HG03521 (cell line): ENCODE data around the gene ALOX15B.

Experiments used
- ATAC-seq: cut with Tn5 transposase; IDR thresholded peaks from one replicate; pipeline ENCODE4 v1.9.1; 2021; ENCODE audit warnings: mild to moderate bottlenecking, moderate library complexity; ENCODE audit not compliant: unreplicated experiment

ALOX15B gene

DNA sequence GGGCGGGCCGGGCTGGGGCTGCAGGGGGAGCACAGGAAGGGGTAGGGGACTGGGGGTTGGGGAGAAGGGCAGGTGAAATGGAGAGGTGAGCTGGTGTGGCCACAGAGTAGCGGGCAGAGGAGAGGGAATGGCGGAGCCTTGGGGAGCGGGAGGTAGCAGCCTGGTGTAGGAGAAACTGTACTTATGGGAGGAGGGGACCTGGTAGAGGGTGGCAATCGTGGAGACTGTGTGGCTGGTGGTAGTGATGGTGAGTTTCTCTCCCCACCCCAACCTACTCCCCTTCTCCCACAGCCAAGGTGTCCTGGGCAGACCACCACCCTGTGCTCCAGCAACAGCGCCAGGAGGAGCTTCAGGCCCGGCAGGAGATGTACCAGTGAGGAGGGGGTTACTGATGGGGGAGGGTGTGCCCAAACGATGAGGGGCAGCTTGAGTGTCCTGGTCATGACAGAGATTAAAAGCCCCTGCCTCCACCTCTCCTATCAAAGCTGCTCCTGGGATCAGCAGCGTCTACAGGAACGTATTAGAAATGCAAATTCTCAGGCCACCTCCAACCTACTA lies 831 bp downstream of the ALOX15B start:
- ATAC-seq, result no peak

DNA sequence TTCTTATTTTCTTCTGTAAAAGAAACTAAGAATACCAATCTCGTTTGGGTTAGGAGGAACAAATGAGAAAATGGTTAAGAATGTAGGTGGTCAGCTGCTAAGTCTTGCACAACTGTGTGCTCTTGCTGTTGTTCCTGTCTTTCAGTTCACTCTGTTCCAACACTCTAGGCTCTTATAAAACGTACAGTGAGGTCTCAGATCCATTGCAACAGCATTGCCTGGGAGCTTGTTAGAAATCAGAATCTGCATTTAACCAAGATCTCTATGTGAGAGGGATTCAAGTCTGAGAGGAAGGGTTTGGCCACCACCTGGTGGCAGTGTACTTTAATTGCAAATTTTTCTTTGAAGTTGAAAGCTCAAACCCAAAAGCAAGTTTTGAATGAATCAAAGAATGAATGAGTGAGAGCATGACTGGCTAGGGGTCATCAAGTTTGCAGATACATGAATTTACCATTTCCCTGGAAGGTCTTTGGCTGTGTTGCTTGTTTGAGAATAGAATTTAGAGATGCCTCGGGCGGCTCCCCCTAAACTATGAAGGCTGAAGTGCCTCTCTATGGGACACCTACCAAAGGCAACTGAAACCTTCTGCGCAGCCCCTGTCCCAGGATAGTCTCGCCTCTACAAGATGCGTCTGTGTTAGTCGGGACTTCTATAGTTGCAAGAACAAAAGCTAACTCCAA lies 2.5 kb downstream of the ALOX15B start:
- no peak for ATAC-seq

DNA sequence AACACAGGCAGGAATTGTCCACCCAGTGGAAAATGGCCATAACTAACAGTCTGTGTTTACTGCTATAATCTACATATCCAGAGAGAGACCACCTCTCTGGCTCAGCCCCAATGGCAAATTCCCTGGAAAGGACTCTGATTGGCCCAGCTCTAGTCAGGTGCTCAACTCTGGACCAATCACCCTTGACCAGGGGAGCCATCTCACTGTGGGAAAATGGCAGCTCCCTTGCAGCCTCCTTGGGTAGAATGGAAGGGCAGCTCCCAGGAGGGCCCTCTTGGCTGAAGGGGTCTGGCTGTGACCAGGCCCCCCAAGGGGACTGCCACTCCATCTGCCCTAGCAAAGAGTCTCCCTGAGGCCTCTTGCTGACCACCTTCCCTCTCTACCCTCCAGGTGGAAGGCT lies 3.1 kb downstream of the ALOX15B start:
- ATAC-seq, result no peak

DNA sequence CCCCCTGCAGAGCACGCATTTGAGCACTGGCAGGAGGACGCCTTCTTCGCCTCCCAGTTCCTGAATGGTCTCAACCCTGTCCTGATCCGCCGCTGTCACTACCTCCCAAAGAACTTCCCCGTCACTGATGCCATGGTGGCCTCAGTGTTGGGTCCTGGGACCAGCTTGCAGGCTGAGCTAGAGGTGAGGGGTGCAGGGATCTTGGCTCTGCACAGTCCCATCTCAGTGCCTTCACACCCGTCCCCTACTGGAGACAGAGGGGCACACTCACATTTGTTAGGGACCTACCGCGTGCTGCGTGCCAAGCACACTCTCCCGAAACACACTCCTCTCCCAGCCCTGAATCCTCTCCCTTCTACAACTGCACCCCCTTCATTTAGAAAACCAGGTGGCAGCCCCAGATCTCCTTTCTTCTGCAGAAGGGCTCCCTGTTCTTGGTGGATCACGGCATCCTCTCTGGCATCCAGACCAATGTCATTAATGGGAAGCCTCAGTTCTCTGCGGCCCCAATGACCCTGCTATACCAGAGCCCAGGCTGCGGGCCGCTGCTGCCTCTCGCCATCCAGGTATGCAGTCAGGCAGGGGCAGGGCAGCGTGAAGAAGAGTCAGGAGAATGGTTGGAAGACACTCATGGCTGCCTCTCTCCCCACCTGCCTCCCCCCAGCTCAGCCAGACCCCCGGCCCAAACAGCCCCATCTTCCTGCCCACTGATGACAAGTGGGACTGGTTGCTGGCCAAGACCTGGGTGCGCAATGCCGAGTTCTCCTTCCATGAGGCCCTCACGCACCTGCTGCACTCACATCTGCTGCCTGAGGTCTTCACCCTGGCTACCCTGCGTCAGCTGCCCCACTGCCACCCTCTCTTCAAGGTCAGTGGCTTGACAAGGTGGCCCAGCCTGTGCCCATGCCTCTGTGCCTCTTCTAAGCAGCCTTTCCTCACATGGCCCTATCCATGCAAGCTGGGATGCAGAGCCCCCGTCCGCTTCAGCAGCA lies 6.3 kb downstream of the ALOX15B start:
- no peak for ATAC-seq

DNA sequence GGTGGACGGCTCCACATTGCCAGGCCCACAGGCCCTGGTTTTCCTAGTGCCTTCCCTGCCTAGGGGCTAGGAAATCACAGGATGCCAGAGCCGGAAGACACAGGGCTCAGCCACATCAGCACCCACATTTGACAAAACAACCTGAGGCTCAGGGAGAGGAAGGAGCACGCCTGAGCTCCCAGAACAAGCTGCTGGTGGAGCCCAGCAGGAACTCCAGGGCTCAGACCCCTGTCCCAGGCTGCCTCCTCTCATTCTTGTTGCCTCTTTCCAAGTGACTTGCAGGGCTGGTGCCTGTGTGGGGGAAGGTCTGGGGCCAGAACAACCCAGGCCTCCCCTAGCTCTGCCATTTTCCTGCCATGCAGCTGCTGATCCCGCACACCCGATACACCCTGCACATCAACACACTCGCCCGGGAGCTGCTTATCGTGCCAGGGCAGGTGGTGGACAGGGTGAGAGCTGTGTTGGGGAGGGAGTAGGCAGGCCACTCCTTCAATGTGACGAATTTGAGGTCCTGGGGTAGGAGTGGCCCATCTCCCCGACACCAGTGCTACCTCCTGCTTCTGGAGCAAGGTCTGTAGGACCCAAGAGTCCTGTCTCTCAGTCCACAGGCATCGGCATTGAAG lies 7.6 kb downstream of the ALOX15B start:
- no peak for ATAC-seq

DNA sequence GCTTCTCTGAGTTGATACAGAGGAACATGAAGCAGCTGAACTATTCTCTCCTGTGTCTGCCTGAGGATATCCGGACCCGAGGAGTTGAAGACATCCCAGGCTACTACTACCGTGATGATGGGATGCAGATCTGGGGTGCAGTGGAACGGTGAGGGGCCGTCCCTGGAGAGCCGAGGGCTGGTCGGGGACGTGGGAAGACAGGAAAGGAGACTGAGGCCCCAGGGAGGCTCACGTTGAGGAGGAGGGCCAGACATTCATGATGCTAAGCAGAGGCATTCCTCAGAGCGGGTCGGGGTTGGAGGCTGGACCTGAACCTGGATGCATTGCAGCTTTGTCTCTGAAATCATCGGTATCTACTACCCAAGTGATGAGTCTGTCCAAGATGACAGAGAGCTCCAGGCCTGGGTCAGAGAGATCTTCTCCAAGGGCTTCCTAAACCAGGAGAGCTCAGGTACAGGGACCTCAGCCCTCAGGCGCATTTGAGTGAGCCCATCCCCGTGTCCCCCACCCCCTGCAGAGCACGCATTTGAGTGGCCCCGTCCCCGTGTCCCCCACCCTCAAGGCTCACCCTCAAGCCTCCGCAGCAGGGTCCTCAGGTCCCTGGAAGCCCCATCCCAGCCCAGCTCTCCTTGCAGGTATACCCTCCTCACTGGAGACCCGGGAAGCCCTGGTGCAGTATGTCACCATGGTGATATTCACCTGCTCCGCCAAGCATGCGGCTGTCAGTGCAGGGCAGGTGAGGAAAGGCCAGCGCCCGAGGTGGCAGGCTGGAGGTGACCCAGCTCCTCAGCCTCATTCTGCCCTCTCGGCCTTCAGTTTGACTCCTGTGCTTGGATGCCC lies 8.3 kb downstream of the ALOX15B start:
- ATAC-seq, result no peak

DNA sequence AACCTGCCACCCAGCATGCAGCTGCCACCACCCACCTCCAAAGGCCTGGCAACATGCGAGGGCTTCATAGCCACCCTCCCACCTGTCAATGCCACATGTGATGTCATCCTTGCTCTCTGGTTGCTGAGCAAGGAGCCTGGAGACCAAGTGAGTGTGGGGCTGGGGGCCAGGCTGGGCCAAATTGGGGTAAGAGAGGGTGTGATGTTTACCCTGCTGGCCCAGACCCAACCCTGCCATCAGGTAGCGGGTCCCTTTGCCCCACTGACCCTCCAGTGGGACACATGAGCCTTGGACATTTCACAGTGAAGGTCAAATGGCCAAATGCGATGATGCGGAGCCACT lies 8.9 kb downstream of the ALOX15B start:
- no peak for ATAC-seq

DNA sequence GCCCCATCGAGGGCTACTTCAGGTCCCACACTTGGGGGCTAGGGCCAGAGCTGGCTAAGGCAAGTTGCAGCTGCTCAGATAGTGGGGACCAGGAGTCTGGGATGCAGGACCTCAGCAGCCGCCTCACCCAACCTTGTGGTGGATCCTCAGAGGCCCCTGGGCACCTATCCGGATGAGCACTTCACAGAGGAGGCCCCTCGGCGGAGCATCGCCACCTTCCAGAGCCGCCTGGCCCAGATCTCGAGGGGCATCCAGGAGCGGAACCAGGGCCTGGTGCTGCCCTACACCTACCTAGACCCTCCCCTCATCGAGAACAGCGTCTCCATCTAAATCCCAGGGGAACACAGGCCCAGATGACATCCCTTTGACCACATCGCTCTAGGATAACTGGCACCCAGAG lies 9.4 kb downstream of the ALOX15B start:
- ATAC-seq, result no peak

DNA sequence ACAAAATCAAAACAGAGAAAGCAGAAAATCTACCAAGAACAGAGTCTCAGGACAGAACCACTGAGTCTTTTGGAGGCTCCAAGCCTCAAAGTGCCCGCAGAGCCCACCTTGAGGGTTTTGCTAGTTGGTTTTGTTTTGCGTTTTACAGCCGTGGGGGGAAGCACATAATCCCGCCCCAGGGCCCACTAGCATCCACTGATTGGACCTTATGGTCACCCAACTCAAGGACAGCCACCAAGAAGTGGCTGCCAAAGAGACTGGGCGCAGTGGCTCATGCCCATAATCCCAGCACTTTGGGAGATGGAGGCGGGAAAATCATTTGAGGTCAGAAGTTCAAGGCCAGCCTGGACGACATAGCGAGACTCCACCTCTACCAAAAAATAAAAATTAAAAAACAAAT lies 9.9 kb downstream of the ALOX15B start:
- ATAC-seq, result no peak

DNA sequence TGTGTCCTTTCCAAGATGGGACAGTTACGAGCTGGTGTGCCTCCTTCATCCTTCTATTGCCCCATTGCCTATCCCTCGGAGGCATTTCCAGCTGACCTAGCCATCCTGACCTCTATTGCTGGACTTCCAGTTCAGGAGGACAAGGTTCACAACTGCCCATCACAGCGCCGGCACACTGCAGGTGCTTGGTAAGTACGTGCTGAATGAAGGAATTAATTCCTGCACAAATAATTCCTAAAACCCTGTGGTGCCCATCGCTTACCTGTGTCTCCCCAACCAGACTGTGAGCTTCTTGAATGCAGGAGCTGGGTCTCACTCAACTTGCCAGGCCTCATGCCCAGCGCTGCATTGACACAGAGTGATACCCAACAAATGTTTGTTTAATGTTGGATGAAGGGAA lies 13.0 kb downstream of the ALOX15B start:
- no peak for ATAC-seq

DNA sequence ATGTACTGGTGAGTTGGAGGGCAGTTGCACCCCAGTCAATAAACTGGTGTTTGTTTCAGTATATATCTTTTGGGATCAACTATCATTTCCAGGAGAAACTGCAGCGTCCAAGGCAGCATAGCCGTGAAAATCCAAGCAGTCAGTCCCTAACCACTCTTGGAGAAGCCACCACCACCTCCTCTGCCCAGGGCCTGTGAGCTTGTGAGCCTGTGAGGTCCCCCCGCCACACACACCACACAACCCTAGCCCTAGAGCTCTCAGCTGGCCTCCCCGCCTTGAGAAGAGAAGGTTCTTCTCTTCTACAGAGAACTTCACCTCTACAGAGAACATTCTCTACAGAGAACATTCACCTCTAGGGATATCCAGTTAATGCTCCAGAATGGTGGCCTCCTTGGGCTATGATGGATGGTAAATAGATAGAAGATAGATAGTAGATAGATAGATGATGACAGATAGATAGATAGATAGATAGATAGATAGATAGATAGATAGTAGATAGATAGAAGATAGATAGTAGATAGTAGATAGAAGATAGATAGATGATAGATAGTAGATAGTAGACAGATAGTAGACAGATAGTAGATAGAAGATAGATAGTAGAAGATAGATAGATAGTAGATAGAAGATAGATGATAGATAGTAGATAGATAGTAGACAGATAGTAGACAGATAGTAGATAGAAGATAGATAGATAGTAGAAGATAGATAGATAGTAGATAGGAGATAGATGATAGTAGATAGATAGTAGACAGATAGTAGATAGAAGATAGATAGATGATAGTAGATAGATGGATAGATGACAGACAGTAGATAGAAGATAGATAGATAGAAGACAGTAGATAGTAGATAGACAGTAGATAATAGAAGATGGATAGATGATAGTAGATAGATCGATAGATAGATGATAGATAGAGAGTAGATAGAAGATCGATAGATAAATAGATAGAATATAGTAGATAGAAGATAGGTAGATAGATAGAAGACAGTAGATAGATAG lies 13.7 kb downstream of the ALOX15B start:
- ATAC-seq, result no peak

DNA sequence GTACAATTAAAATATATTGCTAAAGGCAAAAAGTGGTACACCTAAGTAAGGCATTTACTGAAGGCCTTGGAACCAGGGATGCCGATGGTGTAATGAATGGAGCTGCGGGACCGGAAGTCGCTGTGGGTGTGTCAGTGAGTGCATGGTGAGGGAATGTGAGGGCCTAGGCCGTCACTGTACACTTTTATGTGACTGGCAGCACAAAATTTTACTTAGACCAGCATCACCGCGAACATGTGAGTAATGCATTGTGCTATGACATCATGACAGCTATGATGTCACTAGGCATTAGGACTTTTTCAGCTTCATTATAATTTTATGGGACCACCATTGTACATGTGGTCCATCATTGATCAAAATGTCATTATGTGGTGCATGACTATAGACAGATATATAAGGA lies 14.7 kb downstream of the ALOX15B start:
- ATAC-seq, result no peak

DNA sequence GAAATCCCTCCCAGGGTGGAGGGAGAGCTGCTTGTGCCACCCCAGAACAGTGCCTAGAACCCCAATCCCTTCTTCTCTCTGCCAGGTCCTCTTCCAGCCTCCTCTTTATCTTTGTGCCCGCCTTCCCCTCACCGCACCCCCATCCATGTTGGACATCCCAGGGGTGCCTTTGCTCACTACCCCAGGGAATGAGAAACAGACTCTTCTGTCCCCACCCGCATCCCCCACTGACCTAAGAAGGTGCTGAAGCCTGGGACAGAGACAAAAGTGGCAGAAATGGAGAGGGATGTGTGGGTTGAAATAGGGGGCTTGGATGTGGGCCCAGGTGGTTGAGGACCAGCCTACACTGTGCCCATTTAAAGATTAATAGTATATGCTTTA lies 17.0 kb downstream of the ALOX15B start:
- no peak for ATAC-seq

DNA sequence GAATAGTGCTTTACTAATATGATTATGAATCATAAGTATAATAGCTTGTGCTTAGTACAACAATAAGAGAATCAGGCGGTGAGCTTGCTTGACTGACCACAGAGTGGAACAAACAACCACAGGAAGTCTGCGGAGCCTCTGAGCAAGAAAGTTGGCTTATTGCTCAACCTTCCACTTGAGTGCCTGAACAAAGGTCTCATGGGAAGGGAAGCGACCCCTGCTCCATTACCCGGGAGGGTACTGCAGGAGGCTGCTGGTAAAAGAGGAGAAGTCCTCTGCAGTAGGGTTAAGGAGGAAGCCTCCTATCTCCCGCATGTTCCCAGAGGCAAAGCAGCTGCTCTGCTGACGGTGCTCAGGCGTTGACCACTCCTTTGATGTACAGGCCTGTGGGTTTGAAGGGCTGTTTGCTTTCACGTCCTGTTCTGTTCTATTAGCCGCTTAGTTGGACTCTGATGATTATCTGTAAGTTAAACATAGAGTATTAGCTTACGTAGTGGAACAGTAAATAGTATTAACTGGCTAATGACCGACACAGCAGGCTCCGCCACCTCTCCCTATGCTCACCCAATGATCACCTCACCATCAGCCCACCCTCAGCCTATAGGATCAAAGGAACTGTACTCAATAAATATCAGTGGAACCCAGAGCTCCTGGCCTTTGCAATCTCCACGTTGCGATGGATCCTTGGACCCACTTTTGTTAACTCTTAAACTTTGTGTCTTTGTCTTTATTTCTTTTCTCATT lies 17.5 kb downstream of the ALOX15B start:
- no peak for ATAC-seq

DNA sequence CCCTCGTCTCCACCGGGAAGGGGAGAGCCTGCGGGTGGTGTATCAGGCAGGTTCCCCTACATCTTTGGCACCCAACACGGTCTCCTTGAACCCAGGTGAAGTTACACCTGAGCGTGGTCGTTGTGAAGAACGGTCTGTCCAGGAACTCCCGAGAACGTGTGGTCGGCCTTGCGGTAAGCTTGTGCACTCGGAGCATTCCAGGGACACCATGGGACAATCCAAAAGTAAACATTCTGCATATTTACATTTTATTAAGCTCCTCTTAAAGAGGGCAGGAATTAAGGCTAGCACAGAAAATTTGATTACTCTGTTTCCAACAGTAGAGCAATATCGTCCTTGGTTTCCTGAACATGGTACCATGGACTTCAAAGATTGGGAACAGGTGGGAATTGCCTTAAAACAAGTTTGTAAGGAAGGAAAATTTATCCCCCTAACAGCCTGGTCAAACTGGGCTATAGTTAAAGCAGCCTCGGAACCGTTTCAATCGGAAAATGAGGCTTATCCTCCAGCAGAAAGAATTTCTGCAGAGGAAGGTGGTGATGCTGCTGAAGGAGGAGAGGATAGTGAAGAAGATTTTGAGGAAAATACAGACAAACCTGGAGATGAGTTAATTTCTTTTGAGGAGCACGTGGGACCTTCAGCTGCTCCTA lies 18.2 kb downstream of the ALOX15B start:
- no peak for ATAC-seq

DNA sequence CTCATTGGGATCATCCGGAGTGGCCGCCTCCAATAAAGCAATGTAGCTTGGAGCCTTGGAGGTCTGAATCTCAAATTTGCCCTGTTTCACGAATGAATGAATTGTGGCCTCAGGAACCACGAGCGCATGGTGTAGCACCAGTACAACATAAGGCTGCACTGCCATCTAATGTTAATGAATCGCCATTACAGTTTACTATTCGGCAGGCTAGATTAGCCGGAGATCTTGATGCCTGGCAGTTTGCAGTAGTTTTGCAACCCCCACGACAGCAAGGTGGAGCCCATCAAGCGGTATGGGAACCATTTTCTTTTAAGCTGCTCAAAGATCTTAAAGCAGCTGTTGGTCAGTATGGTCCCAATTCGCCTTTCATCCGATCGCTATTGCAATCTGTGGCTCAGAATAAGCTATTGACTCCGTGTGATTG lies 18.8 kb downstream of the ALOX15B start:
- ATAC-seq, result no peak

DNA sequence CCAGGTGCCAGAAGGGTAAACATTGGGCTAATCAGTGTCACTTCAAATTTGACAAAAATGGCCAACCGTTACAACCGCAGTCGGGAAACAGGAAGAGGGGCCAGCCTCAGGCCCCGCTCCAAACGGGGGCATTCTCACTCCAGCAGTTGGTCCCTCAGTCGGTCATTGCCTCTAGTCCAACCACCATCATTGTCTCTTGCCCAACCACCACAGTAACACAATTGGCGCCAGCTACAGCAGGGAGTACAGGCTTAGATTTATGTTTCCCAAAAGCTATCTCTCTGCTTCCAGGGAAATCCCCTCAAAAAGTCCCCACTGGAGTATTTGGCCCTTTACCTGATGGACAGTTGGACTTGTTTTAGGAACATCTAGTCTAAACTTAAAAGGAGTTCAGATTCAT lies 20.3 kb downstream of the ALOX15B start:
- ATAC-seq, result no peak

DNA sequence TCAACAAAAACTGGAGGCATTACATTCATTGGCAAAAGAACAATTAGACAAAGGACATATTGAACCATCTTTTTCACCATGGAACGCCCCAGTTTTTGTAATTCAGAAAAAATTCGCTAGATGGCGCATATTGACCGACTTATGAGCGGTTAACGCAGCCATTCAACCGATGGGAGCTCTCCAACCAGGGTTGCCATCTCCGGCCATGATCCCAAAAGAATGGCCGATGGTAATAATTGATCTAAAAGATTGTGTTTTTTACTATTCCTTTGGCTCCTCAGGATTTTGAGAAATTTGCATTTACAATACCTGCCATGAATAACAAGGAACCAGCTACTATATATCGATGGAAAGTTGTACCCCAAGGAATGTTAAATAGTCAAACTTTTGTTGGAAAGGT lies 21.4 kb downstream of the ALOX15B start:
- no peak for ATAC-seq
